Adrenal gland (tissue), 5 donors: ENCODE results near the gene ZNF579.

Experiments used
- CTCF ChIP-seq, 6 experiments: fragments of 450-650 bp in 4 of 6; fragments of 200-600 bp in 2 of 6; sonication (generic) in 1 of 6; IDR thresholded peaks; 1 replicate in 5 of 6; 2 replicates in 1 of 6; pipeline versions ENCODE4 v1.5.1 to v1.8.0; 2016 to 2021; ENCODE audit warnings: antibody characterized with exemption in 6 of 6, mild to moderate bottlenecking in 2 of 6, moderate library complexity in 1 of 6
- POLR2A ChIP-seq, 2 donors: fragments of 450-650 bp; IDR thresholded peaks; one replicate each; pipeline ENCODE4 v1.6.1; 2017; ENCODE audit warnings: antibody characterized with exemption in 2 of 2, mild to moderate bottlenecking in 2 of 2, moderate library complexity in 1 of 2
- donor health status: DM: no; HTN: no; CAD: no.

- TF ChIP-seq CTCF (IDR thresholded peaks at IDR 0.05) (no peak), POLR2A (IDR thresholded peaks at IDR 0.05) (no peak)
Observed at GRCh38 chr19:55592391-55593090, 11.9 kb upstream of the ZNF579 start.
